CD4-positive, alpha-beta T cell (primary cell): ENCODE results near the gene MOGAT3. TPM values are rescaled to one million over a fixed set of nuclear protein-coding genes. Genes with fewer than 3 reads are reported as not detected.

Experiments used
- ATAC-seq: fragments of 200-7000 bp; cut with Tn5 transposase; one replicate; pipeline ENCODE4 v1.10.0; 2022; ENCODE audit warnings: mild to moderate bottlenecking; ENCODE audit not compliant: poor library complexity
- CTCF ChIA-PET: fragments of 350-600 bp; sonication (Branson Sonifier 250); formaldehyde crosslinking; loops from one replicate; lab custom pipeline; 2021; ENCODE audit warnings: antibody characterized with exemption, inconsistent platforms; lab: Charles Lee
- POLR2A ChIA-PET: fragments of 350-600 bp; sonication (Branson Sonifier 250); formaldehyde crosslinking; loops from one replicate; lab custom pipeline; 2021; ENCODE audit warnings: antibody characterized with exemption, inconsistent platforms; lab: Charles Lee
- DNase-seq, 14 experiments: peaks; one replicate each; pipeline ENCODE4 v3.0.0-alpha.2; 2013 to 2020; ENCODE audit warnings: mixed read lengths in 2 of 14
- H3K27ac ChIP-seq, 2 donors: one replicate each; pipeline versions ENCODE4 v1.5.1 to v1.7.0; 2013; ENCODE audit warnings: low read length in 2 of 2, low read depth in 1 of 2, mild to moderate bottlenecking in 1 of 2
- H3K27me3 ChIP-seq, 2 experiments: 1 replicate in 1 of 2; 2 replicates in 1 of 2; pipeline versions ENCODE4 v1.6.1 to v1.7.0; 2013; ENCODE audit warnings: low read length in 2 of 2, control low read depth in 1 of 2, mild to moderate bottlenecking in 1 of 2, moderate library complexity in 1 of 2; ENCODE audit not compliant: insufficient read depth in 2 of 2, control insufficient read depth in 1 of 2
- H3K36me3 ChIP-seq: one replicate; pipeline ENCODE4 v1.6.1; 2013; ENCODE audit warnings: low read length, control low read depth; ENCODE audit not compliant: insufficient read depth
- H3K4me1 ChIP-seq: one replicate; pipeline ENCODE4 v1.6.1; 2013; ENCODE audit warnings: low read length, control low read depth; ENCODE audit not compliant: insufficient read depth
- H3K4me3 ChIP-seq: one replicate; pipeline ENCODE4 v1.5.1; 2013; ENCODE audit warnings: mild to moderate bottlenecking, low read length, moderate library complexity
- H3K9me3 ChIP-seq, 2 experiments: 1 replicate in 1 of 2; 2 replicates in 1 of 2; pipeline versions ENCODE4 v1.6.1 to v1.7.0; 2013; ENCODE audit warnings: low read length in 2 of 2, mild to moderate bottlenecking in 2 of 2, control low read depth in 1 of 2, moderate library complexity in 1 of 2; ENCODE audit not compliant: control insufficient read depth in 1 of 2, insufficient read depth in 1 of 2
- H3K27ac Mint-ChIP-seq: one replicate; pipeline ENCODE4 v1.8.0; 2020; ENCODE audit warnings: mixed read lengths
- H3K27me3 Mint-ChIP-seq: one replicate; pipeline ENCODE4 v1.8.0; 2021; ENCODE audit warnings: mixed read lengths
- H3K36me3 Mint-ChIP-seq: one replicate; pipeline ENCODE4 v1.8.0; 2021; ENCODE audit warnings: low read depth, mixed read lengths
- H3K4me1 Mint-ChIP-seq: one replicate; pipeline ENCODE4 v1.8.0; 2021; ENCODE audit warnings: low read depth, mixed read lengths
- H3K4me3 Mint-ChIP-seq: one replicate; pipeline ENCODE4 v1.8.0; 2020; ENCODE audit warnings: mild to moderate bottlenecking, mixed read lengths
- H3K9me3 Mint-ChIP-seq: one replicate; pipeline ENCODE4 v1.8.0; 2020; ENCODE audit warnings: mixed read lengths
- CTCF ChIP-seq: fragments of 200-600 bp; IDR thresholded peaks from one replicate; pipeline ENCODE4 v1.8.0; 2022; ENCODE audit warnings: antibody characterized with exemption, mild to moderate bottlenecking
- intact Hi-C, 2 experiments: fragments of 100-400 bp; cut with DNase I in 1 of 2; cut with micrococcal nuclease in 1 of 2; formaldehyde crosslinking; loops; one replicate each; pipeline versions ENCODE4 v1.15.1 to v1.9.0; 2023 to 2025; cut with DNase I, micrococcal nuclease
- total RNA-seq, 174 experiments: library from RNA in 2 of 174; stranded (reverse) in 2 of 174; gene quantifications; one replicate each; pipeline ENCODE4 v1.2.3 and lab custom pipeline; 2021 to 2026

The MOGAT3 gene
- total RNA-seq, 2 experiments from 2014 or later, result 0.11 TPM; not detected in 1

- H3K4me1 Mint-ChIP-seq, result peaks cover 4% of the 10 kb centered on the region
Measured at GRCh38 chr7:101235522-101235921, 34.7 kb upstream of the MOGAT3 start.

GRCh38 chr7:101235050-101235449 lies 34.2 kb upstream of the MOGAT3 start:
- no peak overlapping the region for H3K27ac Mint-ChIP-seq
- no peak for TF ChIP-seq CTCF
- POLR2A ChIA-PET, result interaction anchor here (0.9 to 1.5 kb wide), 2 partner anchors 9 to 18 kb away, joined by 3 to 5 read pairs; partner anchors contain the start of gene PLOD3

More at GRCh38 chr7:101235522-101235921, 34.7 kb upstream of the MOGAT3 start:
- H3K4me3 Mint-ChIP-seq, result no peak overlapping the region
- Histone ChIP-seq H3K4me3 (no peak overlapping the region), H3K4me1 (peaks cover 3% of the 10 kb centered on the region), H3K27ac (no peak overlapping the region), H3K9me3 (no peaks in the 10 kb centered on the region), H3K36me3 (peaks cover 41% of the 10 kb centered on the region), H3K27me3 (no peaks in the 10 kb centered on the region)
- H3K27me3 Mint-ChIP-seq, result no peaks in the 10 kb centered on the region
- no peak for TF ChIP-seq CTCF
- ChIA-PET POLR2A (interaction anchor here (0.9 to 1.5 kb wide), 2 partner anchors 9 to 18 kb away, joined by 3 to 5 read pairs; partner anchors contain the start of gene PLOD3), CTCF (interaction anchor here (1.1 to 2.0 kb wide), 3 partner anchors 8 to 47 kb away, joined by 3 to 7 read pairs (median 5); partner anchors contain the start of gene PLOD3)
- H3K9me3 Mint-ChIP-seq, result no peaks in the 10 kb centered on the region
- DNase-seq, result no peak
- peaks cover 18% of the 10 kb centered on the region for H3K36me3 Mint-ChIP-seq
- no peak overlapping the region for H3K27ac Mint-ChIP-seq
- ATAC-seq, result no peak
- intact Hi-C loops, result no loop called here

GRCh38 chr7:101234636-101235035 lies 33.8 kb upstream of the MOGAT3 start:
- Histone ChIP-seq H3K36me3 (peaks cover 33% of the 10 kb centered on the region), H3K4me1 (peaks cover 3% of the 10 kb centered on the region), H3K4me3 (no peak overlapping the region), H3K27ac (no peak overlapping the region), H3K9me3 (no peaks in the 10 kb centered on the region), H3K27me3 (no peaks in the 10 kb centered on the region)
- ATAC-seq, result no peak
- Mint-ChIP-seq H3K36me3 (peaks cover 13% of the 10 kb centered on the region), H3K4me1 (peaks cover 5% of the 10 kb centered on the region), H3K27ac (no peak overlapping the region), H3K4me3 (no peak overlapping the region), H3K27me3 (no peaks in the 10 kb centered on the region), H3K9me3 (no peaks in the 10 kb centered on the region)
- DNase-seq, result no peak
- ChIA-PET POLR2A (interaction anchor here (0.9 to 1.5 kb wide), 2 partner anchors 9 to 17 kb away, joined by 3 to 5 read pairs; partner anchors contain the start of gene PLOD3), CTCF (interaction anchor here (1.1 to 2.0 kb wide), 3 partner anchors 9 to 48 kb away, joined by 3 to 7 read pairs (median 5); partner anchors contain the start of gene PLOD3)
- TF ChIP-seq CTCF, result no peak
- intact Hi-C loops, result no loop called here

More at GRCh38 chr7:101235050-101235449, 34.2 kb upstream of the MOGAT3 start:
- peaks cover 16% of the 10 kb centered on the region for H3K36me3 Mint-ChIP-seq
- ATAC-seq, result no peak
- peaks cover 5% of the 10 kb centered on the region for H3K4me1 Mint-ChIP-seq
- no peaks in the 10 kb centered on the region for H3K9me3 ChIP-seq
- no peak overlapping the region for H3K4me3 Mint-ChIP-seq
- no peak for DNase-seq
- H3K9me3 Mint-ChIP-seq, result no peaks in the 10 kb centered on the region
- no peaks in the 10 kb centered on the region for H3K27me3 ChIP-seq
- no peaks in the 10 kb centered on the region for H3K27me3 Mint-ChIP-seq
- CTCF ChIA-PET, result interaction anchor here (1.1 to 2.0 kb wide), 3 partner anchors 9 to 48 kb away, joined by 3 to 7 read pairs (median 5); partner anchors contain the start of gene PLOD3
- no peak overlapping the region for H3K27ac ChIP-seq
- peaks cover 37% of the 10 kb centered on the region for H3K36me3 ChIP-seq
- H3K4me3 ChIP-seq, result no peak overlapping the region
- intact Hi-C loops, result no loop called here
- H3K4me1 ChIP-seq, result peaks cover 3% of the 10 kb centered on the region
